Fibroblast of lung (primary cell): Measurements from ENCODE around the gene SELENON.

Experiments
- CTCF ChIP-seq, 2 donors: IDR thresholded peaks in 1 of 2; conservative IDR thresholded peaks in 1 of 2; 1 replicate in 1 of 2; 2 replicates in 1 of 2; pipeline ENCODE4 v1.5.1; 2011 to 2012; ENCODE audit warnings: low read length in 2 of 2, control low read depth in 1 of 2, inconsistent platforms in 1 of 2, low read depth in 1 of 2, mild to moderate bottlenecking in 1 of 2
- EZH2 ChIP-seq: IDR thresholded peaks from 2 replicates; pipeline ENCODE4 v1.5.1; 2012; ENCODE audit warnings: low read length, control low read depth, mild to moderate bottlenecking; ENCODE audit errors: missing control alignments

- TF ChIP-seq CTCF (conservative IDR thresholded peaks at IDR 0.05 in 1 of 2, IDR thresholded peaks at IDR 0.05 in 1 of 2; ENCODE audit: low read depth in 1 of 2, low read length in 2 of 2) (no peak), EZH2 (no peak)
Observed at GRCh38 chr1:25809283-25809926, 9.4 kb downstream of the SELENON start.
